Smooth muscle cell (in vitro differentiated cells): ENCODE measurements around the gene POU6F1. TPM values are rescaled to one million over a fixed set of nuclear protein-coding genes. Genes with fewer than 3 reads are reported as not detected.

Experiments used
- DNase-seq: peaks from one replicate; lab custom pipeline; 2025; ENCODE audit not compliant: unreplicated experiment; lab: John Stamatoyannopoulos, UW
- H2AFZ ChIP-seq: fragments of 200-600 bp; sonication (generic); 2 replicates; pipeline ENCODE4 v1.6.0; 2016; ENCODE audit warnings: antibody characterized with exemption, low read depth, mild to moderate bottlenecking
- H3F3A ChIP-seq: fragments of 200-600 bp; sonication (generic); 2 replicates; pipeline ENCODE4 v1.6.0; 2017; ENCODE audit warnings: antibody characterized with exemption, low read depth
- H3K27ac ChIP-seq: fragments of 200-600 bp; sonication (generic); 2 replicates; pipeline ENCODE4 v1.5.1; 2016; ENCODE audit warnings: low read depth, mild to moderate bottlenecking
- H3K27me3 ChIP-seq: fragments of 200-600 bp; sonication (generic); 2 replicates; pipeline ENCODE4 v1.6.1; 2016; ENCODE audit warnings: low read depth, mild to moderate bottlenecking
- H3K36me3 ChIP-seq: fragments of 200-600 bp; sonication (generic); 2 replicates; pipeline ENCODE4 v1.5.1; 2016; ENCODE audit warnings: low read depth
- H3K4me1 ChIP-seq: fragments of 200-600 bp; sonication (generic); 2 replicates; pipeline ENCODE4 v1.5.1; 2016; ENCODE audit warnings: low read depth
- H3K4me2 ChIP-seq: fragments of 200-600 bp; sonication (generic); 2 replicates; pipeline ENCODE4 v1.6.0; 2016; ENCODE audit warnings: mild to moderate bottlenecking
- H3K4me3 ChIP-seq: fragments of 200-600 bp; sonication (generic); 2 replicates; pipeline ENCODE4 v1.5.1; 2016; ENCODE audit warnings: mild to moderate bottlenecking
- H3K79me2 ChIP-seq: fragments of 200-600 bp; sonication (generic); 2 replicates; pipeline ENCODE4 v1.6.0; 2016; ENCODE audit warnings: low read depth, mild to moderate bottlenecking
- H3K9ac ChIP-seq: fragments of 200-600 bp; sonication (generic); 2 replicates; pipeline ENCODE4 v1.6.0; 2016; ENCODE audit warnings: low read depth
- H3K9me3 ChIP-seq: fragments of 200-600 bp; sonication (generic); replicated peaks from 2 replicates; pipeline ENCODE4 v1.5.1; 2016; ENCODE audit warnings: low read depth
- H4K20me1 ChIP-seq: fragments of 200-600 bp; sonication (generic); 2 replicates; pipeline ENCODE4 v1.6.0; 2016; ENCODE audit warnings: low read depth
- WGBS: methylation state at CpG from one replicate; pipeline ENCODE4 v1.1.7; 2016; ENCODE audit warnings: low lambda C conversion rate; 5-methylcytosine and 5-hydroxymethylcytosine counted together
- polyA plus RNA-seq: library from polyadenylated mRNA; unstranded; fragments of >200 nt; fragmentation: Nextera tagmentation; extraction: Ambion mirVana; gene quantifications from 2 replicates; pipeline ENCODE4 v1.2.1, GENCODE V29; 2016
- total RNA-seq: library from RNA; depleted of rRNA; stranded (reverse); fragments of >200 nt; gene quantifications from 2 replicates; pipeline ENCODE4 v1.2.3, GENCODE V29; 2014
- TF ChIP-seq, protein P1 (sequence below): fragments of 200-600 bp; sonication (generic); IDR thresholded peaks from 2 replicates; pipeline ENCODE4 v1.5.1; 2017; ENCODE audit warnings: borderline replicate concordance, mild to moderate bottlenecking, antibody characterized with exemption; ENCODE audit not compliant: insufficient read depth, poor library complexity, severe bottlenecking

Gene POU6F1
- total and polyA plus RNA-seq, 2 experiments from 2014 or later, result 4.6 to 7.9 TPM

DNA sequence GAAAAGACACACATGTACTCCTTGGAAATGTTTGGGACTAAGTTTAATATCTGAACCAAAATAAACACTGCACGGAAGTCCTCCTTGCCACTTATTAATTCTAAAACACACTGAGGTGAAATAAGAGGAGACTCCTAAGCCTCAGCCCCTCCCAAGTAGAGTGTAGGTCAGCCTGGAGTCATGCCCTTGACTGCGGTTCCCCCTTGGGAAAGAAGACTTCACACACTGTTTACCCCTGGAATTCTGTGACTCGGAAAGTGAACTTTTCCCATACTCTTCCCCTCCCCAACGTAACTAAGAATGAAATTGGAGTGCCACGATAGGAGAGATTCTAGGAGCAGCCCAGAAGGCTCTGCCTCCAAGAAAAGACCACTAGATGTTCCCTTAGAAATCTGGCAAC, 36.3 kb downstream of the POU6F1 start:
- no peak overlapping the region for H2AFZ ChIP-seq

DNA sequence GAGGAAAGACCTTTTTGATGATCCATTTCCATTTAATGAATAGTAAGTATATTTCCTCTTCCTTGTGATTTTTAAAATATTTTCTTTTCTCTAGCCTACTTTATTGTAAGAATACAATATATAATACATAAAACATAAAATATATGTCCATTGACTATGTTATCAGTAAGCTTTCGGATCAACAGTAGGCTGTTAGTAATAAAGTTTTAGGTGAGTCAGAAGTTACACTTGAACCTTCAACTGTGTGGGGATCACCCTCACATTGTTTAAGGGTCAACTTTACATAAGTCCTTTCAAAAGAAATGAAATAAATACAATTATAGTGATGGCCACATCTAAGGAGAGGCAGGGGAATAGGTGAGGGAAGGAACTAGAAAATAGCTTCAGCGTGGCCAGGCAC, 40.0 kb downstream of the POU6F1 start:
- Histone ChIP-seq H3K9me3 (no peaks in the 10 kb centered on the region), H3K9ac (no peak overlapping the region), H3K4me3 (no peak overlapping the region), H3K36me3 (no peaks in the 10 kb centered on the region), H3F3A (no peaks in the 10 kb centered on the region), H2AFZ (no peak overlapping the region), H3K79me2 (no peaks in the 10 kb centered on the region), H3K4me2 (no peak overlapping the region), H4K20me1 (no peaks in the 10 kb centered on the region), H3K27me3 (no peaks in the 10 kb centered on the region), H3K4me1 (no peaks in the 10 kb centered on the region), H3K27ac (no peak overlapping the region)
- WGBS, result 94% methylated on average over 2 of the region's 2 CpGs
- no peak for DNase-seq
- TF ChIP-seq, protein P1, sequence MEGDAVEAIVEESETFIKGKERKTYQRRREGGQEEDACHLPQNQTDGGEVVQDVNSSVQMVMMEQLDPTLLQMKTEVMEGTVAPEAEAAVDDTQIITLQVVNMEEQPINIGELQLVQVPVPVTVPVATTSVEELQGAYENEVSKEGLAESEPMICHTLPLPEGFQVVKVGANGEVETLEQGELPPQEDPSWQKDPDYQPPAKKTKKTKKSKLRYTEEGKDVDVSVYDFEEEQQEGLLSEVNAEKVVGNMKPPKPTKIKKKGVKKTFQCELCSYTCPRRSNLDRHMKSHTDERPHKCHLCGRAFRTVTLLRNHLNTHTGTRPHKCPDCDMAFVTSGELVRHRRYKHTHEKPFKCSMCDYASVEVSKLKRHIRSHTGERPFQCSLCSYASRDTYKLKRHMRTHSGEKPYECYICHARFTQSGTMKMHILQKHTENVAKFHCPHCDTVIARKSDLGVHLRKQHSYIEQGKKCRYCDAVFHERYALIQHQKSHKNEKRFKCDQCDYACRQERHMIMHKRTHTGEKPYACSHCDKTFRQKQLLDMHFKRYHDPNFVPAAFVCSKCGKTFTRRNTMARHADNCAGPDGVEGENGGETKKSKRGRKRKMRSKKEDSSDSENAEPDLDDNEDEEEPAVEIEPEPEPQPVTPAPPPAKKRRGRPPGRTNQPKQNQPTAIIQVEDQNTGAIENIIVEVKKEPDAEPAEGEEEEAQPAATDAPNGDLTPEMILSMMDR, result no peak

More for the DNA sequence above, 36.3 kb downstream of the POU6F1 start:
- Histone ChIP-seq H3K9ac (no peak overlapping the region), H3K4me2 (no peak overlapping the region), H3K4me1 (no peaks in the 10 kb centered on the region), H3K27ac (no peak overlapping the region), H3K36me3 (no peaks in the 10 kb centered on the region), H4K20me1 (no peaks in the 10 kb centered on the region), H3K79me2 (no peaks in the 10 kb centered on the region), H3F3A (no peaks in the 10 kb centered on the region), H3K9me3 (no peaks in the 10 kb centered on the region), H3K27me3 (no peaks in the 10 kb centered on the region), H3K4me3 (no peak overlapping the region)
- TF ChIP-seq, protein P1, result no peak
- WGBS, result 86% methylated on average over 5 of the region's 5 CpGs
- DNase-seq, result no peak

DNA sequence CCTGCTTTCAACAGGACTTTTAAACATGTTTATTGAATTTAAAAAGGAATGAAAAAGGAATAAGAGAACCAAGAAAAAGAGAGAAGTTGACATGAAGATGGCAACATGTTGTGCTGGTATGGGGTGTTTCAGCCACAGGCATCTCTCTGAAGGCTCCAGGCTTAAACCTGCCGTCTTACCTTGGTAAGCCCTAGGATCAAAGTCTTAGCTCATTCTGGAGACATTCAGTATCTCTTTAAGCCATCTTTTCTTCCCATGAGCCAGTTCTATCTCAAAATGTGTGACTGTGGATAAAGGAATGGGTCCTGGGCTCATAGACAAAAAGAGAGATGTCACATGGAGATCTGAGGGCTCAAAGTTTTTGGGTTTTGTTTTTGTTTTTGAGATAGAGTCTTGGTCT, 43.4 kb downstream of the POU6F1 start:
- Histone ChIP-seq H3K9ac (no peak overlapping the region), H3K36me3 (no peaks in the 10 kb centered on the region), H3K79me2 (peaks cover 25% of the 10 kb centered on the region), H3F3A (no peaks in the 10 kb centered on the region), H2AFZ (peak overlapping the region; percentile 36), H3K9me3 (no peaks in the 10 kb centered on the region), H3K27ac (no peak overlapping the region), H4K20me1 (peaks cover 11% of the 10 kb centered on the region), H3K4me2 (no peak overlapping the region), H3K4me3 (no peak overlapping the region), H3K27me3 (no peaks in the 10 kb centered on the region), H3K4me1 (peaks cover 4% of the 10 kb centered on the region)
- TF ChIP-seq, protein P1, result no peak
- WGBS, result 35% methylated on average over 1 of the region's 1 CpG
- DNase-seq, result no peak
